HG03139 (cell line): ENCODE data around the gene TOP2B.

ENCODE experiments used
- ATAC-seq: cut with Tn5 transposase; IDR thresholded peaks from one replicate; pipeline ENCODE4 v1.9.1; 2021; ENCODE audit not compliant: unreplicated experiment

TOP2B gene

GRCh38 chr3:25584011-25584789 is 80.5 kb downstream of the TOP2B start:
- ATAC-seq: no peak

GRCh38 chr3:25583343-25583742 is 81.4 kb downstream of the TOP2B start:
- no peak for ATAC-seq

GRCh38 chr3:25582242-25582641 is 82.5 kb downstream of the TOP2B start:
- no peak for ATAC-seq

- ATAC-seq: no peak
Measured at GRCh38 chr3:25581823-25582222, 82.9 kb downstream of the TOP2B start.

- ATAC-seq: no peak
Measured at GRCh38 chr3:25581335-25581734, 83.4 kb downstream of the TOP2B start.

GRCh38 chr3:25580534-25580933 is 84.2 kb downstream of the TOP2B start:
- ATAC-seq: no peak

GRCh38 chr3:25578059-25578458 is 86.6 kb downstream of the TOP2B start:
- no peak for ATAC-seq

- ATAC-seq: no peak
Measured at GRCh38 chr3:25576831-25577454, 87.8 kb downstream of the TOP2B start.

- ATAC-seq: no peak
Measured at GRCh38 chr3:25576146-25576545, 88.6 kb downstream of the TOP2B start.

GRCh38 chr3:25575001-25575400 is 89.7 kb downstream of the TOP2B start:
- ATAC-seq: no peak

- ATAC-seq: no peak
Measured at GRCh38 chr3:25574172-25574765, 90.4 kb downstream of the TOP2B start.

- ATAC-seq: no peak
Measured at GRCh38 chr3:25573386-25574171, 91.1 kb downstream of the TOP2B start.

GRCh38 chr3:25572919-25573385 is 91.8 kb downstream of the TOP2B start:
- ATAC-seq: no peak

- ATAC-seq: no peak
Measured at GRCh38 chr3:25572336-25572735, 92.4 kb downstream of the TOP2B start.

GRCh38 chr3:25571285-25571684 is 93.4 kb downstream of the TOP2B start:
- ATAC-seq: no peak

GRCh38 chr3:25568525-25569078 is 96.1 kb downstream of the TOP2B start:
- ATAC-seq: no peak

- no peak for ATAC-seq
Measured at GRCh38 chr3:25567806-25568524, 96.7 kb downstream of the TOP2B start.

- no peak for ATAC-seq
Measured at GRCh38 chr3:25567388-25567787, 97.3 kb downstream of the TOP2B start.

GRCh38 chr3:25566358-25566920 is 98.3 kb downstream of the TOP2B start:
- ATAC-seq: no peak

- ATAC-seq: no peak
Measured at GRCh38 chr3:25565807-25566206, 98.9 kb downstream of the TOP2B start.
